Colonic mucosa (tissue), 4 donors: ENCODE measurements around the gene ARHGEF4. TPM values are rescaled to one million over a fixed set of nuclear protein-coding genes. Genes with fewer than 3 reads are reported as not detected.

Source experiments
- DNase-seq: peaks from one replicate; pipeline ENCODE4 v3.0.0-alpha.2; 2020
- H3K27ac ChIP-seq: fragments of 200-600 bp; one replicate; pipeline ENCODE4 v1.8.0; 2021
- H3K27me3 ChIP-seq: fragments of 200-600 bp; one replicate; pipeline ENCODE4 v1.8.0; 2021
- H3K36me3 ChIP-seq: fragments of 200-600 bp; one replicate; pipeline ENCODE4 v1.8.0; 2021
- H3K4me1 ChIP-seq: fragments of 200-600 bp; one replicate; pipeline ENCODE4 v1.8.0; 2021; ENCODE audit warnings: mild to moderate bottlenecking
- H3K4me3 ChIP-seq: fragments of 200-600 bp; one replicate; pipeline ENCODE4 v1.8.0; 2021
- H3K9ac ChIP-seq, 2 donors: one replicate each; pipeline ENCODE4 v1.7.0; 2013; ENCODE audit warnings: control low read depth in 2 of 2, low read depth in 2 of 2, low read length in 2 of 2
- H3K9me3 ChIP-seq: fragments of 200-600 bp; one replicate; pipeline ENCODE4 v1.8.0; 2021
- CTCF ChIP-seq: fragments of 200-600 bp; IDR thresholded peaks from one replicate; pipeline ENCODE4 v1.8.0; 2022; ENCODE audit warnings: antibody characterized with exemption, mild to moderate bottlenecking
- intact Hi-C: fragments of 100-400 bp; cut with DNase I; formaldehyde crosslinking; loops from one replicate; pipeline ENCODE4 v1.14.1; 2022
- total RNA-seq, 2 donors: library from RNA; stranded (reverse); fragmentation: NEBNext Ultra II Directional in 1 of 2; extraction: Animal tissue kit (Norgen Biotek cat#: 25700) in 1 of 2; gene quantifications; one replicate each; pipeline ENCODE4 v1.2.1, GENCODE V29; 2021
- donor health status: healthy.
- donor health status: DM: no; HTN: no; CAD: no.
- donor health status: DM: no; HTN: no; CAD: no.

The ARHGEF4 gene
- total RNA-seq, 2 donors from 2014 or later = 1.6 to 2.6 TPM

GRCh38 chr2:130842770-130843169, 6.1 kb downstream of the ARHGEF4 start:
- H3K9ac ChIP-seq = no peak overlapping the region
- no peaks in the 10 kb centered on the region for H3K4me1 ChIP-seq
- no peak for DNase-seq
- H3K9me3 ChIP-seq = no peaks in the 10 kb centered on the region
- H3K27me3 ChIP-seq = peaks cover 5% of the 10 kb centered on the region
- no peak overlapping the region for H3K4me3 ChIP-seq
- no peak overlapping the region for H3K27ac ChIP-seq
- H3K36me3 ChIP-seq = no peaks in the 10 kb centered on the region
- TF ChIP-seq CTCF = no peak
- intact Hi-C loops = no loop called here

DNA sequence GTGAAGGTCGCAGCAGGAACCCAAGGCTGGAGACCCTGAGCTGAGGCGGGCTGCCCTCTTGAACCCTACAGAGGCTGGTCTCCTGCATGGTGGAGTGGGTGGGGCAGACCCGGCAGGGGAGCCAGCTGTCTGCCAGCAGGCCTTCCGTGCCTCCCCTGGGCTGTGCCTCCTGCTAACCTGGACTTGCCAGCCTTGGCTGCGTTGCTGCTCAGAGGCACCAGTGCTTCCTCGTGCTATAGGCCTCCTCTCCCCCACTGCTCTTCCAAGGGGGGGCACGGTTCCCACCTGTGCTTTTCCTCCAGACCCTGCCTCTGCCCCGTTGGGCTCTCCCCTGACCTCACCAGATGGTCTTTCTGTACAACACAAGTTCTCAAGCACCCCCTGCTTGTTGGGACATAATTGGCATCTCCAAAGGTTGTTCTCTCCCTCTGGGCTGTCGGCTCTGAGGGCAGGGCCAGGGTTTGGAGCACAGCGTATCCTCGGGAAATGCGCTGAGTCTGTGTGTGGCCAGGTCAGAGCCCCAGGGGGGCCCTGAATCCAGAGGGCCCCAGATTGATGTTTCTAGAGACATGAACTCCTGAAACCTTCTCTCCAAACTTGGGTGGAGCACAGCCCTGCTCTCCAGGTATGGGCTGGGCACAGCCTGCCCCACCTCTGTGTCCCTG, 6.7 kb downstream of the ARHGEF4 start:
- H3K9me3 ChIP-seq = no peaks in the 10 kb centered on the region
- no peak overlapping the region for H3K9ac ChIP-seq
- no peak overlapping the region for H3K27ac ChIP-seq
- no peaks in the 10 kb centered on the region for H3K4me1 ChIP-seq
- H3K4me3 ChIP-seq = no peak overlapping the region
- intact Hi-C loops = no loop called here
- H3K27me3 ChIP-seq = no peaks in the 10 kb centered on the region
- no peak for TF ChIP-seq CTCF
- no peak for DNase-seq
- H3K36me3 ChIP-seq = no peaks in the 10 kb centered on the region

- intact Hi-C loops = no loop called here
- no peak overlapping the region for H3K4me3 ChIP-seq
- DNase-seq = no peak
- no peak overlapping the region for H3K27ac ChIP-seq
- H3K4me1 ChIP-seq = no peaks in the 10 kb centered on the region
- no peaks in the 10 kb centered on the region for H3K27me3 ChIP-seq
- no peak overlapping the region for H3K9ac ChIP-seq
- no peaks in the 10 kb centered on the region for H3K36me3 ChIP-seq
- H3K9me3 ChIP-seq = no peaks in the 10 kb centered on the region
- no peak for TF ChIP-seq CTCF
These were observed 7.4 kb downstream of the ARHGEF4 start for GRCh38 chr2:130844161-130844560.

- Histone ChIP-seq H3K36me3 (no peaks in the 10 kb centered on the region), H3K4me1 (no peaks in the 10 kb centered on the region), H3K27ac (no peak overlapping the region), H3K4me3 (no peak overlapping the region), H3K9ac (no peak overlapping the region), H3K27me3 (no peaks in the 10 kb centered on the region), H3K9me3 (no peaks in the 10 kb centered on the region)
- no peak for DNase-seq
- TF ChIP-seq CTCF = no peak
- intact Hi-C loops = no loop called here
These were observed 8.9 kb downstream of the ARHGEF4 start for GRCh38 chr2:130845505-130846085.

- Histone ChIP-seq H3K27me3 (no peaks in the 10 kb centered on the region), H3K4me3 (no peak overlapping the region), H3K9ac (no peak overlapping the region), H3K4me1 (no peaks in the 10 kb centered on the region), H3K36me3 (no peaks in the 10 kb centered on the region), H3K9me3 (no peaks in the 10 kb centered on the region), H3K27ac (no peak overlapping the region)
- no peak for DNase-seq
- no peak for TF ChIP-seq CTCF
- intact Hi-C loops = no loop called here
These were observed 9.5 kb downstream of the ARHGEF4 start for GRCh38 chr2:130846233-130846632.
